ENCODE measurements around the gene PAPLN. TPM values are rescaled to one million over a fixed set of nuclear protein-coding genes. Genes with fewer than 3 reads are reported as not detected.
"Not testable (repeated sequence)": the region's sequence is repeated elsewhere in the genome, so short reads cannot be mapped to it uniquely, and the experiment has no call there.

The PAPLN gene, protein sequence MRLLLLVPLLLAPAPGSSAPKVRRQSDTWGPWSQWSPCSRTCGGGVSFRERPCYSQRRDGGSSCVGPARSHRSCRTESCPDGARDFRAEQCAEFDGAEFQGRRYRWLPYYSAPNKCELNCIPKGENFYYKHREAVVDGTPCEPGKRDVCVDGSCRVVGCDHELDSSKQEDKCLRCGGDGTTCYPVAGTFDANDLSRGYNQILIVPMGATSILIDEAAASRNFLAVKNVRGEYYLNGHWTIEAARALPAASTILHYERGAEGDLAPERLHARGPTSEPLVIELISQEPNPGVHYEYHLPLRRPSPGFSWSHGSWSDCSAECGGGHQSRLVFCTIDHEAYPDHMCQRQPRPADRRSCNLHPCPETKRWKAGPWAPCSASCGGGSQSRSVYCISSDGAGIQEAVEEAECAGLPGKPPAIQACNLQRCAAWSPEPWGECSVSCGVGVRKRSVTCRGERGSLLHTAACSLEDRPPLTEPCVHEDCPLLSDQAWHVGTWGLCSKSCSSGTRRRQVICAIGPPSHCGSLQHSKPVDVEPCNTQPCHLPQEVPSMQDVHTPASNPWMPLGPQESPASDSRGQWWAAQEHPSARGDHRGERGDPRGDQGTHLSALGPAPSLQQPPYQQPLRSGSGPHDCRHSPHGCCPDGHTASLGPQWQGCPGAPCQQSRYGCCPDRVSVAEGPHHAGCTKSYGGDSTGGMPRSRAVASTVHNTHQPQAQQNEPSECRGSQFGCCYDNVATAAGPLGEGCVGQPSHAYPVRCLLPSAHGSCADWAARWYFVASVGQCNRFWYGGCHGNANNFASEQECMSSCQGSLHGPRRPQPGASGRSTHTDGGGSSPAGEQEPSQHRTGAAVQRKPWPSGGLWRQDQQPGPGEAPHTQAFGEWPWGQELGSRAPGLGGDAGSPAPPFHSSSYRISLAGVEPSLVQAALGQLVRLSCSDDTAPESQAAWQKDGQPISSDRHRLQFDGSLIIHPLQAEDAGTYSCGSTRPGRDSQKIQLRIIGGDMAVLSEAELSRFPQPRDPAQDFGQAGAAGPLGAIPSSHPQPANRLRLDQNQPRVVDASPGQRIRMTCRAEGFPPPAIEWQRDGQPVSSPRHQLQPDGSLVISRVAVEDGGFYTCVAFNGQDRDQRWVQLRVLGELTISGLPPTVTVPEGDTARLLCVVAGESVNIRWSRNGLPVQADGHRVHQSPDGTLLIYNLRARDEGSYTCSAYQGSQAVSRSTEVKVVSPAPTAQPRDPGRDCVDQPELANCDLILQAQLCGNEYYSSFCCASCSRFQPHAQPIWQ
- 0.16 and 0.31 TPM in 2 replicates for total RNA-seq
- 0.40 TPM for polyA plus RNA-seq (2012)

DNA sequence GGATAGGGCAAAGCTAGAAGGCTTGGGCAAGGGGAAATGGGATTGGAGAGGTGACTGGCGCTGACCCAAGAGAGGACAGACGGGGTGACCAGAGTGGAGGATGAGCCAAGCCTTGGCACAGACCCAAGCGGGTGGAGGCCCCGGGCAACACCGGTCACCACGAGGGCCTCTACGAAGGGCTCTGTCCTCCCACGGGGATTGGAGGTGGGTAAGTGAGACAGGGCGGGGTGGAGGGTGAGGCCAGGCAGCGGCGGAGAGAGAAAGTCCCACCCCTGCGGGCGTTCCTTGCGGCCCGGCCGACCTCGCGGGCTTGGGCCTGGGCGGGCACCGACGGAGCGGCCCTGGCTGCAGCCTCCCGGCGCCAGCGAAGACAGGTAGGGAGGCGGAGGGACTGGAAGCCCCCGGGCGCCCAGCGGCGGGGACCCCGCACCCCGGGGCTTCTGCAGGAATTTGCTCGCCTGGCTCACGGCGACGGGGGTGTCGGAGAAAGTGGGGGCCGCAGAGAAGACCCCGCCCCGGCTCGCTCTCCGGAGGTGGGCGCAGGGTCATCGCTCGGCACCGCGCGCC is at the start of gene PAPLN:
Gene PAPLN (plus strand): TSS at position 288 of the 567 bp plus-strand sequence. CDS start 2,273 bp downstream, outside the sequence.
- no peak for DNase-seq (ENCODE audit: low read depth)

DNA sequence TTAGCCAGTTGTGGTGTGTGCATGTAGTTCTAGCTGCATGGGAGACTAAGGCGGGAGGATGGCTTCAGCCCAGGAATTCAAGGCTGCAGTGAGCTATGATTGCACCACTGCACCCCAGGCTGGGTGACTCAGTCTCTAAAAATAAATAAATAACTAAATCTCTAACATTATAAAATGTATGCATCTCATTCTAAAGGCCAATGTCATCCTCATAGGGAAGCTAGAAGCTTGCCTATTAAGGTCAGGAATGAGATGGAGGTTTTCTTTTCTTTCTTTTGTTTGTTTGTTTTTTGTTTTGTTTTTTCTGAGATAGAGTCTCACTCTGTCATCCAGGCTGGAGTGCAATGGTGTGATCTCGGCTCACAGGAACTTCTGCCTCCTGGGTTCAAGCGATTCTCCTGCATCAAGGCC is 48.8 kb upstream of the PAPLN start:
- peak; percentile 21 for DNase-seq (ENCODE audit: low read depth)

DNA sequence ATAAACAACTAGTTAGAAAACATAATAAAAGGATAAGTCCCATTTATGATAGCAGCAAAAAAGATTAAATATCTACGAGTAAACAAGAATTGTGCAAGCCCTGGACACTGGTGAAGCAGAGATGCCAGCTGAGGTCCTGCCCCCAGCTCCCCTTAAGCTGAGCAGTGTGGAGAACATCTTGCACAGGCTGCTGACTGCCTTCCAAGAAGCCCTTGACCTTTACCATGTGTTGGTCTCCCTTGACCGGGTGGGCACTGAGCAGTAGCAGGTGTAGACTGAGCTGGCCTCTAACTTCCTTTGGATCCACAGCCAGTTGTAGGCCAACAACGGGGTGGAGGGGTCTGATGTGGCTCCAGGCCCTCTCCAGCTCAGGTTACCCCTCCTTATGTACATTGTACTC is 47.7 kb upstream of the PAPLN start:
- no peak for DNase-seq (ENCODE audit: low read depth)

DNA sequence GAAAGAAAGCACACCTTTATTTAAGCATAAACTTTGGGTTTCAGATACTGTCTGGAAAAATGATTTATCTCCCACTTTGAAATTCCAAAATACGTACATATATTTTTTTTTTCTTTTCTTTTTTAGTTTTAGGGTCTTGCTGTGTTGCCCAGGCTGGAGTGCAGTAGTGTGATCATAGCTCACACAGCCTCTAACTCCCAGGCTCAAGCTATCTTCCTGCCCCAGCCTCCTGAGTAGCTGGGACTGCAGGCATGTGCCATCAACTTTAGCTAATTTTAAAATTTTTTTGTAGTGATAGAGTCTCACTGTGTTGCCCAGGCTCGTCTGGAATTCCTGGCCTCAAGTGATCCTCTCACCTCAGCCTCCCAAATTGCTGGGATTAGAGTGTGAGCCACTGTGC is 45.9 kb upstream of the PAPLN start:
- no peak for DNase-seq (ENCODE audit: low read depth)

DNA sequence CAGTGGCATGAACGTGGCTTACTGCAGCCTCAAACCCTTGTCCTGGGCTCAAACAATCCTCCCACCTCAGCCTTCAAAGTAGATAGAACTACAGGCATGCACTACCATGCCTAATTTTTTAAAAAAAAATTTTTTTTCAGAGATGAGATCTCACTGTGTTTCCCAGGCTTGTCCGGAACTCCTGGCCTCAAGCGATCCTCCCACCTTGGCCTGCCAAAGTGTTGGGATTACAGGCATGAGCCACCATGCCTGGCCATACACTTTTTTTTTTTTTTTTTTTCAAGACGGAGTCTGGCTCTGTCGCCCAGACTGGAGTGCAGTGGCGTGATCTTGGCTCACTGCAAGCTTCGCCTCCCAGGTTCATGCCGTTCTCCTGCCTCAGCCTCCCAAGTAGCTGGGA is 43.0 kb upstream of the PAPLN start:
- DNase-seq (ENCODE audit: low read depth) = not testable (repeated sequence)

DNA sequence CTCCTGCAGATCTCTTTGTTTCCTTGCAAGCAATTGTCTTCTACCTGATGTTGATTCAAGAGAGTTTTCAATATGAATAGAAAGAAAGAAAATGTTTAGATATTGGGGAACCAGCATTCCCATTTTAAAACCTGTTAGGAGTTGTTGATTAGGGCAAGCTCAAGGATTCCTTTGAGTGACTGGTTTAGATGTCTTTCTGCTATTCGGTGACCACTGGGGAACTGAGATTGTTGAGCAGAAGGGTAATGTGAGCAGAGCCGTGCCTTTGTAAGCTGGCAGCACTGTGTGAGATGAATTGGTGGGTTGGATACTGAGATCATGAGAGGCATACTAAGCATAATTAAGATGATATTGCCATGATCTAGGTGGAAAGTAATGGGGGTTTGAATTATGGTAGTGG is 39.1 kb upstream of the PAPLN start:
- DNase-seq (ENCODE audit: low read depth) = no peak

DNA sequence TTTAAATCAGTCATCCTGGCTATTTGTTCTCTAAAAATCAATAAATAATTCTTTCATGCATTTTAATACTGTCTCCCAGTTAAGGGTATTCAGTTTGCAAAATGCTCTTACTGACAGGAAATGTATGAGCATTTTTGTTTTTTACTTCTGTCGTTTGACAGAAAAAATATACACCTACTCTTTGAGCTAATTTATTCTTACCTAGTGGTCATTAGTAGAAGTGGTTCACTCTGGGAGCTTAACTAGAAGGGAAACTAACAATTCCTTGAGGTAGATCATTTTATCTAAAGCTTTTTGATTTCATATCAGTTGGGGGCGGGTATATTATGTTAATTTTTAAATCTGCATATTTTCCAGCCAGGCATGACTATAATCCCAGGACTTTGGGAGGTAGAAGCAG is 33.8 kb upstream of the PAPLN start:
- DNase-seq (ENCODE audit: low read depth) = no peak

DNA sequence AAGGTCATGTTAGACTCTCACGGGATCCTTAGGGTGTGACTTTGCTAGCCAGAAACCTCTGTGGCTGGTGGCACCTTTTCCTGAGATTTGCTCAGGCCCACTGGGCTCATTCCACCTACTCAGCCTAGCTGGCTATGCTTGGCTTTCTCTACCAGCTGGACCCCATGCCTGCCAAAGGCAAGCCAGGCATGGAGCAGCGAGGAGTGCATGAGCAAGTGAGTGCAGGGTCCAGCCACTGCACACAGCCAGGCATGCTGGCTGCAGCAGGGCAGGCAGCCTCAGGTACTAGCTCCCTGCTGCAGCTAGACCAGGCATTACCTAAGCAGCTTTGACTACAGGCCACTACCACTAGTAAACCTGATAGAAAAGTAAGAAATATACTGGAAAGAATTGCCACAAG is 29.7 kb upstream of the PAPLN start:
- DNase-seq (ENCODE audit: low read depth) = no peak

DNA sequence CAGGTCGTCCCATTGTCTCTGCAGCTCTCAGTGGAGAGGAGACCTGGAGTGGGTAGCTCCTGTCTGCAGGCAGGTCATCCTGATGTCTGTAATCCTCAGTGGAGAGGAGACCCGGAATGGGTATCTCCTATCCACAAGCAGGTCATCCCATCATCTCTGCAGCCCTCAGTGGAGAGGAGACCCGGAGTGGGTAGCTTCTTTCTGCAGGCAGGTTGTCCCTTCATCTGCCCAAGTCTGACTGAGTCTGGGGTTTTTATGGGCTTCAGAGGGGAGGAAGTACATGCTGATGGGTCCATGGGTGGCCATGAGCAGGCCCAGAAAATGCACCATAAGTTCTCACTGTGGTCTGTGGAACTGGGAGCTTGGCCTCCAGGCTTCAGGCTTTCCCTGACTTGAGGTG is 28.9 kb upstream of the PAPLN start:
- no peak for DNase-seq (ENCODE audit: low read depth)

DNA sequence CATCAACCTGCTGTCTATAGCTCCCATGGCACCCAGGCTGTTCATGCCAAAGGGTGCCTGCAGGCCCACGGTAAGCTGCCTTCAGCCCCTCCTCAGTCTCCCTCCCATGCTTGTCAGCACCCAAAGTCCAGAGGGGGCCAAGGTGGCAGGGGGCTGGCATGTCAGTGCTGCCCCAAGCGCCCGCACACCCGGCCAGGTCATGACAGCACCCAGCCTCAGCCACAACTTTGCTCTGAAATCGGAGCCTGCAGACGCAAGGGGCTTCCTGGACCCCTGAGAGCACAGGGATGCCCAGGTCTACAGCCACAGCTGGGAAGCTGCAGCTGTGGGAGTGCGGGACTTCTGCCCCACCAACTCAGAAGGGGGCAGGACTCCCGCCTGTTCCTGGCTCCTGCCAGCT is 28.5 kb upstream of the PAPLN start:
- no peak for DNase-seq (ENCODE audit: low read depth)

DNA sequence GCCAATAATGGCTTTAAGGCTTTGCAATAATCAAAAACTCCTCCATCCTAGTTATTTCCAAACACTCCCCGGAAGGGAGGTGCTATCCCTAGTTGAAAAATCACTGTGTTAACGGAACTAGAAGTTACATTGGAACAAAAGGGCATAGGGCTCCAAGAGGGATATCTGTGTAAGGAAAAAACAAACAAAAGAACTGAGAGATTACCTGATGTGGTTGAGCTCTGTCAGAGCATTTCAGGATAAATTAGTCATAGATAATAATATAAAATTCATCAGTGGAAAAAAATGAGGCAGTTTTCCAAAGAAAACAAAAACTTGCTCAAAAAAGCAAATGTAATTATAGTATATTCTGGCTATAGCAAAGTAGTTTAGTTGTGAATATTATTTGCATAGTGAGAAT is 27.4 kb upstream of the PAPLN start:
- no peak for DNase-seq (ENCODE audit: low read depth)

DNA sequence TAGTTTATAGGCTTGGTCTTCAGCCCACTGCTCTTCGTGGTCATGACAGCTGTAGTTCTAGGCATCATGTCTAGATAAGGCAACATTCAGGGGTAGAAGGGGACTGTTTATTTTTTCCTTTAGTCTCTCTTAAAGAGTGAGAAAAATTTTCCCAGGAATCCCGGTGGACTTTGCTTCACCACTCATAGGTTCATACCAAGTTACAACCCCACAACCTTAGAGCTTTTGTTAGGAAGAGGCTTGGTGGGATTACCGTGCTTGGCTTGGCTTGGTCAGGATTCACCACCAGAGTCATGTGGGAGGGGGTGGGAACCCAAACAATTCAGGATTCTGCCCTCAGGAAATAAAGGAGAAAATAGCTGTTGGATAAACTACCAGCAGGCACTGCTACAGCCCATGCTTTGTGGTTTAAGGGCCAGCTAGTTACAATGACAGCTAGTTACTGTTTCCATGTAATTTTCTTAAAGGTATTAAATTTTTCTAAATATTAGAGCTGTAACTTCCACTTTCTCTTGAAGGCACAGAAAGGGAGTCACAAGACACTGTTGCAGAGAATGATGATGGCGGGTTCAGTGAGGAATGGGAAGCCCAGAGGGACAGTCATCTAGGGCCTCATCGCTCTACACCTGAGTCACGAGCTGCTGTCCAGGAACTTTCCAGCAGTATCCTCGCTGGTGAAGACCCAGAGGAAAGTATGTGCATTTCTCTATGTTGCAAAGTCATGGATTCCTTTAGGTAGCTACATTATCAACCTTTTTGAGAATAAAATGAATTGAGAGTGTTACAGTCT is 25.9 kb upstream of the PAPLN start:
- peak; percentile 66 for DNase-seq (ENCODE audit: low read depth)

DNA sequence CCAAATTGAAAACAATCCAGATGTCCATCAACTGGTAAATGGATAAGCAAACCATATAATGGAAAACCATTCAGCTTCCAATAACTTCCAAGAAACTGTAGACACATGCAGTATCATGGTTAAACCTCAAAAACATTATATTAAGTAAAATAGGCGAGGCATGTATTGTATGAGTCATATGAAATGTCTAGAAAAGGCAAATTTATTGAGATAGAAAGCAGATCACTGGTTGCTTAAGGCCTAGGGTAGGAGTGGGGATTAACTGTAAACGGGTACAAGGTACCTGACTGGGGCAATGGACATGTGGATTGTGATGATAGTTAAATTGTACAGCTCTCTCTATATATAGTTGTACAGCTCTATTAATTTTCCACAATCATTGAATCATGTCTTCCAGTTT is 21.3 kb upstream of the PAPLN start:
- DNase-seq (ENCODE audit: low read depth) = no peak

DNA sequence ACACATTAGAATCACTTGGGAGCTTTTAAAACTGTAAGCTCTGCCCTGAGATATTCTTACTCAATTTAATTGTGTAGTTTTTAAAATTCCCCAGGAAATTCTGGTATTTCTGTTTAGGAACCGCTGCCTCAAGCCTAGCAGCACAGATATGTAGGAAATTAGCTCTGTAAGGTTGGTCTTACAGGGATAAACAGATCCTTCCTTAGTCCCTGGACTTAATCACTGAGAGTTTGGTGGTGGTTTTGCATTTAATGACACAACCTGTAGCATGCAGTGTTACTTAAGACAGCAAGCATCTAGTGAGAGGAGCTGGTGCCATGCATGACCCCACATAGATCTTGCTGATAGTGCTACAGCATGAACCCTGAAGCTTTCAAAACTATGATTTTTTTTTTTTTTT is 19.9 kb upstream of the PAPLN start:
- DNase-seq (ENCODE audit: low read depth) = no peak

DNA sequence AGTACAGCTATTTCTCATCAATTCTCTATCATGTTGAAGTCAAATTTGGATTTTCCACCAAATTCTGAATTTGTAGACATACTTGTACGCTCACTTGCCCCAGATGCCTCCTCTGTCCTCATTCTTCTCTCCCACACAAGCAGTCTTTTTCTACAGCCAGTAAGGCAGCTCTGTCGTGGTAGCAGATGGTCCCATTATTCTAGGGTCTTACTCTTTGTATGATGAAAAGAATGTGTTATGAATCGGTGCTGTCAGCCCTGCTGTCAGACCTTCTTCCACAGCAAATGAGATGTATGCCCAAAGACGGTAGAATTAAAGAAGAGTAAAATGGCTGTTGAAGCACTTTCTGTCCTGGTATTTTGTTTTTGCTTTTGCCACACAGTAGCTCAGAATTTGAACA is 17.2 kb upstream of the PAPLN start:
- DNase-seq (ENCODE audit: low read depth) = no peak

DNA sequence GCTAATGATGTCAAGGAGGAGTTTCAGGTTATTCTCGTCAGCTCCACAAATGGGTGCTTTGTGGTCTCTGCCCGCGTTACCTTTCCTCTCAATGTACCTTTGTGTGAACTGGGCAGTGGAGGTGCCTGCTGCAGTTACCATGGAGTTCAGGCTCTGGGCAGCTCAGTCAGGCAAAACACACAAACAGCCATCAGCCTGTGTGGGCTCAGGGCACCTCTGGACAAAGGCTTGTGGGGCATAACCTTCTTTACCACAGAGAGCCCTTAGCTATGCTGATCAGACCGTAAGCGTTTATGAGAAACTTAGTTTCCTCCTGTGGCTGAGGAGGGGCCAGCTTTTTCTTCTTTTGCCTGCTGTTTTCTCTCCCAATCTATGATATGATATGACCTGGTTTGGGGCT is 16.7 kb upstream of the PAPLN start:
- no peak for DNase-seq (ENCODE audit: low read depth)

DNA sequence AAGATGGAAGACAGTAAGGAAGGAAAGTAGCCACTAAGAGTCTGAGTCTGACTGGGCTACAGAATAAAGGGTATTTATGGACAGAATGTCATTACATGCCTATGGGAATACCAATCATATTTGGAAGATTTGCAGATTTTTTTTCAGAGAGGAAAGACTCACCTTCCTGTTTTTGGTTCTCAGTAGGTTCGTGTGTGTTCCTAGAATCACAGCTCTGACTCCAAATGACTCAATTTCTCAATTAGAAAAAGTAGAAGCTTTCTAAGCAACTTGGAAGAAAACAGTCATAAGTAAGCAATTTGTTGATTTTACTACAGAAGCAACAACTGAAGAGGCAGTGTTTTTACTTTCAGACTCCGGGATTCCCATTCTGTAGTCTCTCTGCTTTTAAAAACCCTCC is 15.4 kb upstream of the PAPLN start:
- DNase-seq (ENCODE audit: low read depth) = no peak

DNA sequence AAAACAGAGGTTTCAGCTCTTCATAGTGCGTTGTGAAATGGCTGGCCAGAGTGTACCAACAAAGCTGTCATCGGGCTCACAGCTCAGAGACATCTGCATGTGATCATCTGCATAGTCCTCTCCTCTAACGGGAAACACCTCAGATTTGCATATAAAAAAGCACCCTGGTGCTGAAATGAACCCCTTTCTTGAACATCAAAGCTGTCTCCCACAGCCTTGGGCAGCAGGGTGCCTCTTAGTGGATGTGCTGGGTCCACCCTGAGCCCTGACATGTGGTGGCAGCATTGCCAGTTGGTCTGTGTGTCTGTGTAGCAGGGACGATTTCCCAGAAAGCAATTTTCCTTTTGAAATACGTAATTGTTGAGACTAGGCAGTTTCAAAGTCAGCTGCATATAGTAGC is 14.3 kb upstream of the PAPLN start:
- DNase-seq (ENCODE audit: low read depth) = no peak

DNA sequence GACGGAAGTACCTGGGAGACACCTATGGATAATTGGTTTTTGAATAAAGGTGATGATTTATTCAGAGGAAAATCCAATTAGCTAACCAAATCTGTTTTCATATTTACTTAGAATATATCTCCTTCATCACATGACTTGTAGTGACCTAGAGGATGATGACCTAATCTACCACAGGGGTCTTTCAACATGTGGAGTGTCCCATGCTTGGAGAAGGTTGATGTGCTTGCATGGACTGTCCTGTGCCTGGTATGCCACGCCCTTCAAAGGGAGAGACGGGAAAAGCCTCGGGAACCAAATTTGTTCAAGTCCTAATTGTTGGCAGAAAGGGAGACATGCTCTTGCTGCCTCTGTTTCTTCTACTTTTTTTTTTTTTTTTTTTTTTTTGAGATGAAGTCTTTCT is 11.8 kb upstream of the PAPLN start:
- DNase-seq (ENCODE audit: low read depth) = no peak
